ENCODE data around the gene DMRTA2. TPM values are rescaled to one million over a fixed set of nuclear protein-coding genes. Genes with fewer than 3 reads are reported as not detected.
"Not testable (repeated sequence)": the region's sequence is repeated elsewhere in the genome, so short reads cannot be mapped to it uniquely, and the experiment has no call there.

The DMRTA2 gene
- total and polyA plus RNA-seq, 2 donors (not counting 1 experiment from before 2014, with no cell fraction given) = 0.05 TPM; not detected in 1

DNA sequence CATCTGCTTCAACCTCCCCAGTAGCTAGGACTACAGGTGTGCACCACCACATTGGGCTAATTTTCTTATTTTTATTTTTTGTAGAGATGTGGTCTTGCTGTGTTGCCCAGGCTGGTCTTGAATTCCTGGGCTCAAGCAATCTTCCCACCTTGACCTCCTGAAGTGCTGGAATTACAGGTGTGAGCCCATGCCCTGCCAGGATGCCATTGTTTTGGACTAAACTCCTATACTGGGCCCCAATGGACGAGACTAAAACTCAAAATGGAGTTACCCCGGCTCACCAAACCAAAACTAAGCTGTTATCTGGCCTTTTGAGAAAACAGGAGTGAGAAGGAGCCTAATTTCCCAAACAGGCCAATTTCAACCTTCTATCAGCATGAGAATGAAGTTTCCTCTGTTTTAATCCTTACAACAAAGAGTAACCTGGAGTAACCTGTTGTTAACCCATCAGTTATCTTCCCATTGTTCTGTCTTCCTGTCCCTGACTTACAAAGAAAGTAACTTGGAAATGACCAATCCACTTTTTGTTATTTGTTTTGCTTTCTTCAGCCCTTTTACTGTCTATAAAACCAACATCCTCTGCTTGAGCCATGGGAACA lies 29.6 kb downstream of the DMRTA2 start:
- no peaks in the 10 kb centered on the region for H4K20me1 ChIP-seq (ENCODE audit: control insufficient read depth, extremely low read depth, insufficient read depth, low read length)
- H3K79me2 ChIP-seq (ENCODE audit: control insufficient read depth, insufficient read depth, low read length) = no peaks in the 10 kb centered on the region
- no peaks in the 10 kb centered on the region for H3K27me3 ChIP-seq (ENCODE audit: control insufficient read depth, insufficient read depth, low read length)
- no peak overlapping the region for H3K27ac ChIP-seq (ENCODE audit: insufficient read depth, low read length)
- no peaks in the 10 kb centered on the region for H3K36me3 ChIP-seq (ENCODE audit: control insufficient read depth, insufficient read depth, low read length)
- no peak overlapping the region for H3K4me2 ChIP-seq (ENCODE audit: extremely low read depth, insufficient read depth, low read length)
- no peak overlapping the region for H3K9ac ChIP-seq (ENCODE audit: insufficient read depth, low read length)
- no peak for DNase-seq (ENCODE audit: low read depth in 2 of 2)
- TF ChIP-seq, protein P1, sequence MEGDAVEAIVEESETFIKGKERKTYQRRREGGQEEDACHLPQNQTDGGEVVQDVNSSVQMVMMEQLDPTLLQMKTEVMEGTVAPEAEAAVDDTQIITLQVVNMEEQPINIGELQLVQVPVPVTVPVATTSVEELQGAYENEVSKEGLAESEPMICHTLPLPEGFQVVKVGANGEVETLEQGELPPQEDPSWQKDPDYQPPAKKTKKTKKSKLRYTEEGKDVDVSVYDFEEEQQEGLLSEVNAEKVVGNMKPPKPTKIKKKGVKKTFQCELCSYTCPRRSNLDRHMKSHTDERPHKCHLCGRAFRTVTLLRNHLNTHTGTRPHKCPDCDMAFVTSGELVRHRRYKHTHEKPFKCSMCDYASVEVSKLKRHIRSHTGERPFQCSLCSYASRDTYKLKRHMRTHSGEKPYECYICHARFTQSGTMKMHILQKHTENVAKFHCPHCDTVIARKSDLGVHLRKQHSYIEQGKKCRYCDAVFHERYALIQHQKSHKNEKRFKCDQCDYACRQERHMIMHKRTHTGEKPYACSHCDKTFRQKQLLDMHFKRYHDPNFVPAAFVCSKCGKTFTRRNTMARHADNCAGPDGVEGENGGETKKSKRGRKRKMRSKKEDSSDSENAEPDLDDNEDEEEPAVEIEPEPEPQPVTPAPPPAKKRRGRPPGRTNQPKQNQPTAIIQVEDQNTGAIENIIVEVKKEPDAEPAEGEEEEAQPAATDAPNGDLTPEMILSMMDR (conservative IDR thresholded peaks at IDR 0.05 in 1 of 2, IDR thresholded peaks at IDR 0.05 in 1 of 2; ENCODE audit: low read depth in 1 of 2, low read length in 2 of 2) = no peak
- no peak for TF ChIP-seq EZH2 (IDR thresholded peaks at IDR 0.05; ENCODE audit: low read length, missing control alignments)
- H3K9me3 ChIP-seq (ENCODE audit: control insufficient read depth, insufficient read depth, low read depth, low read length) = no peaks in the 10 kb centered on the region
- no peak overlapping the region for H3K4me3 ChIP-seq (replicated peaks in 1 of 4; ENCODE audit: control extremely low read depth in 1 of 4, insufficient read depth in 1 of 4, low read depth in 3 of 4, low read length in 4 of 4)
- no peaks in the 10 kb centered on the region for H3K4me1 ChIP-seq (ENCODE audit: control insufficient read depth, extremely low read depth, insufficient read depth, low read length)
- no peak overlapping the region for H2AFZ ChIP-seq (ENCODE audit: low read length)

DNA sequence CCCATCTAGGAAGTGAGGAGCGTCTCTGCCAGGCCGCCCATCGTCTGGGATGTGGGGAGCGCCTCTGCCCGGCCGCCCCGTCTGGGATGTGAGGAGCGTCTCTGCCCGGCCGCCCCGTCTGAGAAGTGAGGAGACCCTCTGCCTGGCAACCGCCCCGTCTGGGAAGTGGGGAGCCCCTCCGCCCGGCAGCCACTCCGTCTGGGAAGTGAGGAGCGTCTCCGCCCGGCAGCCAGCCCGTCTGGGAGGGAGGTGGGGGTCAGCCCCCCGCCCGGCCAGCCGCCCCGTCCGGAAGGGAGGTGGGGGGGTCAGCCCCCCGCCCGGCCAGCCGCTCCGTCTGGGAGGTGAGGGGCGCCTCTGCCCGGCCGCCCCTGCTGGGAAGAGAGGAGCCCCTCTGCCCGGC lies 41.7 kb downstream of the DMRTA2 start:
- H3K4me3 ChIP-seq (replicated peaks in 1 of 4; ENCODE audit: control extremely low read depth in 1 of 4, insufficient read depth in 1 of 4, low read depth in 3 of 4, low read length in 4 of 4); DNase-seq (ENCODE audit: low read depth in 2 of 2); H3K27me3 ChIP-seq (ENCODE audit: control insufficient read depth, insufficient read depth, low read length); H2AFZ ChIP-seq (ENCODE audit: low read length); H3K9me3 ChIP-seq (ENCODE audit: control insufficient read depth, insufficient read depth, low read depth, low read length); H3K79me2 ChIP-seq (ENCODE audit: control insufficient read depth, insufficient read depth, low read length); H3K27ac ChIP-seq (ENCODE audit: insufficient read depth, low read length); H4K20me1 ChIP-seq (ENCODE audit: control insufficient read depth, extremely low read depth, insufficient read depth, low read length); H3K9ac ChIP-seq (ENCODE audit: insufficient read depth, low read length); H3K36me3 ChIP-seq (ENCODE audit: control insufficient read depth, insufficient read depth, low read length); H3K4me2 ChIP-seq (ENCODE audit: extremely low read depth, insufficient read depth, low read length); H3K4me1 ChIP-seq (ENCODE audit: control insufficient read depth, extremely low read depth, insufficient read depth, low read length): not testable (repeated sequence)

DNA sequence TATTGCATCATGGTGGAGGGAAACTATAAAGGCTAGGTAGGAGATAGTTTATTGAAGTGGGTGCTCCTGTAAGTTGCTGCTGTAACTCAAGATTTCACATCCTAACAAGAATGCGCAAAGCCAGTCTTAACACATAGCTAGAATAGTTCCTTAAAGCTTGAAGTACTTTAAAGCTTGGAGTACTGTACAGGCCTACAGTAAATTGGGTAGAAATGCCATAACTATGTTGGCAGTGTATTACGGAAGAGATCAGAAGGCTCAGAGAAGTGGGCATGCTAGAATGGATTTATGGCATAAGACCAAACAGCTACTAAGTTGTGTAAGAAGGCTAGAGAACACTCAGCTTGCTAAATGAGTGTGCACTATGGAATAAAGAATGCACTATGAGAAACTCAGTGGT lies 44.5 kb downstream of the DMRTA2 start:
- no peaks in the 10 kb centered on the region for H3K9me3 ChIP-seq (ENCODE audit: control insufficient read depth, insufficient read depth, low read depth, low read length)
- no peak overlapping the region for H2AFZ ChIP-seq (ENCODE audit: low read length)
- no peak overlapping the region for H3K27ac ChIP-seq (ENCODE audit: insufficient read depth, low read length)
- no peaks in the 10 kb centered on the region for H3K4me1 ChIP-seq (ENCODE audit: control insufficient read depth, extremely low read depth, insufficient read depth, low read length)
- no peaks in the 10 kb centered on the region for H3K36me3 ChIP-seq (ENCODE audit: control insufficient read depth, insufficient read depth, low read length)
- H3K27me3 ChIP-seq (ENCODE audit: control insufficient read depth, insufficient read depth, low read length) = no peaks in the 10 kb centered on the region
- H3K4me3 ChIP-seq (replicated peaks in 1 of 4; ENCODE audit: control extremely low read depth in 1 of 4, insufficient read depth in 1 of 4, low read depth in 3 of 4, low read length in 4 of 4) = no peak overlapping the region
- no peaks in the 10 kb centered on the region for H3K79me2 ChIP-seq (ENCODE audit: control insufficient read depth, insufficient read depth, low read length)
- TF ChIP-seq, protein P1 (conservative IDR thresholded peaks at IDR 0.05 in 1 of 2, IDR thresholded peaks at IDR 0.05 in 1 of 2; ENCODE audit: low read depth in 1 of 2, low read length in 2 of 2) = no peak
- no peak for TF ChIP-seq EZH2 (IDR thresholded peaks at IDR 0.05; ENCODE audit: low read length, missing control alignments)
- H3K9ac ChIP-seq (ENCODE audit: insufficient read depth, low read length) = no peak overlapping the region
- no peak for DNase-seq (ENCODE audit: low read depth in 2 of 2)
- no peak overlapping the region for H3K4me2 ChIP-seq (ENCODE audit: extremely low read depth, insufficient read depth, low read length)
- no peaks in the 10 kb centered on the region for H4K20me1 ChIP-seq (ENCODE audit: control insufficient read depth, extremely low read depth, insufficient read depth, low read length)

All from fibroblast of lung (primary cell).